ENCODE results near the gene RPL34.

The RPL34 gene

GRCh38 chr4:108624263-108625056 lies 4.1 kb downstream of the RPL34 start:
- no peak for DNase-seq (ENCODE audit: low spot score)

- DNase-seq (ENCODE audit: low spot score) = no peak
These were observed 5.7 kb downstream of the RPL34 start for GRCh38 chr4:108626056-108626455.

GRCh38 chr4:108628411-108628810 lies 8.0 kb downstream of the RPL34 start:
- DNase-seq (ENCODE audit: low spot score) = no peak

- DNase-seq (ENCODE audit: low spot score) = no peak
These were observed 14.8 kb downstream of the RPL34 start for GRCh38 chr4:108635070-108635655.

- no peak for DNase-seq (ENCODE audit: low spot score)
These were observed 15.9 kb downstream of the RPL34 start for GRCh38 chr4:108636246-108636645.

- no peak for DNase-seq (ENCODE audit: low spot score)
These were observed 17.5 kb downstream of the RPL34 start for GRCh38 chr4:108637856-108638255.

GRCh38 chr4:108644237-108644636 lies 23.9 kb downstream of the RPL34 start:
- no peak for DNase-seq (ENCODE audit: low spot score)

GRCh38 chr4:108646706-108647105 lies 26.3 kb downstream of the RPL34 start:
- no peak for DNase-seq (ENCODE audit: low spot score)

GRCh38 chr4:108649863-108650211 lies 29.5 kb downstream of the RPL34 start:
- DNase-seq (ENCODE audit: low spot score) = no peak

GRCh38 chr4:108650212-108651013 lies 30.0 kb downstream of the RPL34 start, which contains the start of gene OSTC:
Gene OSTC, plus strand, starts transcription at chr4:108650599. Its CDS starts 57 bp downstream, at chr4:108650656.
- peak; percentile 93 for DNase-seq (ENCODE audit: low spot score)

- peak; percentile 36 for DNase-seq (ENCODE audit: low spot score)
These were observed 30.8 kb downstream of the RPL34 start for GRCh38 chr4:108651014-108651791.

- no peak for DNase-seq (ENCODE audit: low spot score)
These were observed 42.3 kb downstream of the RPL34 start for GRCh38 chr4:108662629-108663028.

- no peak for DNase-seq (ENCODE audit: low spot score)
These were observed 54.1 kb downstream of the RPL34 start for GRCh38 chr4:108674356-108674977.
